ENCODE data around the gene MAGEA6.
"Not testable (repeated sequence)": the region's sequence is repeated elsewhere in the genome, so short reads cannot be mapped to it uniquely, and the experiment has no call there.

DNA sequence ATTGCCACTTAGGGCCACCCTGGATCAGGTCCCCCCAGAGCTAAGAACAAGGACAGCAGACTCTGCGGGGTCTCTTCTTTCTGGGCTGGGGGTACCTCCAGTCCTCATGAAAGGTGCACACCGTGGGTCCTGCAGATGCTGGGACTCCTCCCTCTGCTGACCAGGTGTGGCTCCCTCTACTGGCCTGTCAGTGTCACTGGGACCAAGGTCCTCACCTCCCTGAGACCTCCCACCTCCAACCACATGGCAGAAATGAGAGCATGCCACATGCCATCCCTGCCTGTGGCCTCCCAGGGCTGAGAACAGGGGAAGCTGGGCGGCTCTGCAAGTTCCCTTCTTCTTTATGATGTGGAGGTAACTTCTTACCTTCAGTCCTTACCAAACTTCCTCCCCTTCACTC, 17.6 kb upstream of the MAGEA6 start:
- TF ChIP-seq, protein P1, sequence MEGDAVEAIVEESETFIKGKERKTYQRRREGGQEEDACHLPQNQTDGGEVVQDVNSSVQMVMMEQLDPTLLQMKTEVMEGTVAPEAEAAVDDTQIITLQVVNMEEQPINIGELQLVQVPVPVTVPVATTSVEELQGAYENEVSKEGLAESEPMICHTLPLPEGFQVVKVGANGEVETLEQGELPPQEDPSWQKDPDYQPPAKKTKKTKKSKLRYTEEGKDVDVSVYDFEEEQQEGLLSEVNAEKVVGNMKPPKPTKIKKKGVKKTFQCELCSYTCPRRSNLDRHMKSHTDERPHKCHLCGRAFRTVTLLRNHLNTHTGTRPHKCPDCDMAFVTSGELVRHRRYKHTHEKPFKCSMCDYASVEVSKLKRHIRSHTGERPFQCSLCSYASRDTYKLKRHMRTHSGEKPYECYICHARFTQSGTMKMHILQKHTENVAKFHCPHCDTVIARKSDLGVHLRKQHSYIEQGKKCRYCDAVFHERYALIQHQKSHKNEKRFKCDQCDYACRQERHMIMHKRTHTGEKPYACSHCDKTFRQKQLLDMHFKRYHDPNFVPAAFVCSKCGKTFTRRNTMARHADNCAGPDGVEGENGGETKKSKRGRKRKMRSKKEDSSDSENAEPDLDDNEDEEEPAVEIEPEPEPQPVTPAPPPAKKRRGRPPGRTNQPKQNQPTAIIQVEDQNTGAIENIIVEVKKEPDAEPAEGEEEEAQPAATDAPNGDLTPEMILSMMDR (IDR thresholded peaks at IDR 0.05), result not testable (repeated sequence)
- TF ChIP-seq EZH2 (IDR thresholded peaks at IDR 0.05; ENCODE audit: borderline replicate concordance, insufficient read depth, low read depth, low read length, poor library complexity, severe bottlenecking), result not testable (repeated sequence)
